K562 (cell line): ENCODE measurements around the gene ANTKMT. TPM values are rescaled to one million over a fixed set of nuclear protein-coding genes. Genes with fewer than 3 reads are reported as not detected.

Source experiments
- ATAC-seq: fragments of 200-7000 bp; cut with Tn5 transposase; 3 replicates; pipeline ENCODE4 v1.9.1; 2020; ENCODE audit warnings: moderate library complexity
- BruUV-seq: library from RNA; stranded (reverse); fragments of 400-500 nt; replicated peaks from 2 replicates; lab custom pipeline; 2021; lab: Mats Ljungman, UMichigan
- CTCF ChIA-PET: fragments of 300-600 bp; formaldehyde crosslinking; extraction: SDS; loops from one replicate; lab custom pipeline; 2021; ENCODE audit warnings: low intra/inter-chr PET ratio; lab: Yijun Ruan, JAX
- POLR2A ChIA-PET: fragments of 300-600, 350-650 bp; sonication (Branson Sonifier 250); formaldehyde crosslinking; extraction: SDS; loops from one replicate; lab custom pipeline; 2021; ENCODE audit warnings: antibody characterized with exemption, inconsistent platforms; lab: Yijun Ruan, JAX
- DNase-seq, 4 experiments: peaks; one replicate each; pipeline versions ENCODE4 v3.0.0 to v3.0.0-alpha.2; 2011 to 2018; ENCODE audit warnings: low spot score in 3 of 4, mixed read lengths in 3 of 4; ENCODE audit errors: extremely low read depth in 1 of 4
- FAIRE-seq: peaks from 2 replicates; lab custom pipeline; 2011; peaks lifted over from hg19 to GRCh38; lab: Jason Lieb, UNC
- H2AFZ ChIP-seq: 2 replicates; pipeline ENCODE4 v1.6.0; 2011; ENCODE audit warnings: low read depth, low read length, control low read depth, inconsistent platforms
- H3K27ac ChIP-seq: fragments of 200-600 bp; 3 replicates; pipeline ENCODE4 v1.8.0; 2011; ENCODE audit warnings: low read depth, mild to moderate bottlenecking, control low read depth, inconsistent platforms, low read length, moderate library complexity, mixed read lengths; ENCODE audit errors: extremely low read depth
- H3K27me3 ChIP-seq, 2 experiments: fragments of 300-600 bp in 1 of 2; 2 replicates in 1 of 2; 3 replicates in 1 of 2; pipeline versions ENCODE4 v1.6.0 to v1.8.0; 2011; ENCODE audit warnings: inconsistent platforms in 2 of 2, low read length in 2 of 2, mild to moderate bottlenecking in 1 of 2, mixed read lengths in 1 of 2, moderate library complexity in 1 of 2; ENCODE audit not compliant: control insufficient read depth in 2 of 2, insufficient read depth in 2 of 2
- H3K36me3 ChIP-seq: fragments of 300-600 bp; 3 replicates; pipeline ENCODE4 v1.8.0; 2011; ENCODE audit warnings: mild to moderate bottlenecking, low read length, inconsistent platforms; ENCODE audit not compliant: control insufficient read depth, insufficient read depth
- H3K4me1 ChIP-seq, 2 experiments: fragments of 200-600 bp in 1 of 2; replicated peaks in 1 of 2; 2 replicates in 1 of 2; 3 replicates in 1 of 2; pipeline versions ENCODE4 v1.5.1 to v1.8.0; 2011; ENCODE audit warnings: inconsistent platforms in 2 of 2, low read length in 2 of 2, mild to moderate bottlenecking in 1 of 2, mixed read lengths in 1 of 2, moderate library complexity in 1 of 2; ENCODE audit not compliant: control insufficient read depth in 2 of 2, insufficient read depth in 2 of 2
- H3K4me2 ChIP-seq: 2 replicates; pipeline ENCODE4 v1.6.1; 2011; ENCODE audit warnings: low read length, control low read depth, inconsistent platforms, mixed read lengths; ENCODE audit not compliant: insufficient read depth
- H3K4me3 ChIP-seq: fragments of 200-600 bp; sonication (generic), shearing (Covaris generic); 2 replicates; pipeline ENCODE4 v1.5.1; 2016; ENCODE audit warnings: control low read depth, inconsistent platforms
- H3K79me2 ChIP-seq: fragments of 200-600 bp; 3 replicates; pipeline ENCODE4 v1.8.0; 2011; ENCODE audit warnings: low read length, inconsistent platforms; ENCODE audit not compliant: control insufficient read depth, insufficient read depth
- H3K9ac ChIP-seq, 2 experiments: 2 replicates each; pipeline versions ENCODE4 v1.6.0 to v1.6.1; 2011; ENCODE audit warnings: low read depth in 2 of 2, low read length in 2 of 2, control low read depth in 1 of 2, inconsistent platforms in 1 of 2, mild to moderate bottlenecking in 1 of 2, mixed read lengths in 1 of 2; ENCODE audit not compliant: insufficient read depth in 1 of 2
- H3K9me1 ChIP-seq: one replicate; pipeline ENCODE4 v1.6.0; 2011; ENCODE audit warnings: inconsistent platforms, mild to moderate bottlenecking, low read length, moderate library complexity; ENCODE audit not compliant: control insufficient read depth, insufficient read depth
- H3K9me3 ChIP-seq: replicated peaks from 2 replicates; pipeline ENCODE4 v1.5.1; 2011; ENCODE audit warnings: low read depth, low read length, inconsistent platforms; ENCODE audit not compliant: control insufficient read depth, insufficient read depth
- H4K20me1 ChIP-seq: replicated peaks from 2 replicates; pipeline ENCODE4 v1.6.1; 2011; ENCODE audit warnings: low read length, inconsistent platforms, mixed read lengths; ENCODE audit not compliant: control insufficient read depth, insufficient read depth
- CREB1 ChIP-seq, 2 experiments: sonication (generic) in 1 of 2; formaldehyde crosslinking in 1 of 2; IDR thresholded peaks; 2 replicates each; pipeline versions ENCODE4 v1.6.1 to v1.8.0; 2012 to 2022; ENCODE audit warnings: inconsistent platforms in 1 of 2, mild to moderate bottlenecking in 1 of 2, missing genetic modification reagents in 1 of 2, moderate library complexity in 1 of 2
- HMG20A ChIP-seq: fragments of 450-650 bp; formaldehyde crosslinking; conservative IDR thresholded peaks from 2 replicates; pipeline ENCODE4 v1.4.0; 2020; ENCODE audit warnings: mild to moderate bottlenecking, mixed read lengths
- NFIC ChIP-seq: fragments of 450-650 bp; IDR thresholded peaks from 2 replicates; pipeline ENCODE4 v1.6.1; 2017; ENCODE audit warnings: mild to moderate bottlenecking, inconsistent platforms
- OTX1 ChIP-seq: fragments of 450-650 bp; formaldehyde crosslinking; IDR thresholded peaks from 2 replicates; pipeline ENCODE4 v1.4.0; 2022; ENCODE audit warnings: mild to moderate bottlenecking
- POLR2G ChIP-seq: fragments of 200-400 bp; formaldehyde crosslinking; IDR thresholded peaks from 2 replicates; pipeline ENCODE4 v1.6.1; 2017; ENCODE audit warnings: low read depth, mild to moderate bottlenecking, antibody characterized with exemption, low read length, moderate library complexity
- RBFOX2 ChIP-seq: fragments of 200-400 bp; formaldehyde crosslinking; IDR thresholded peaks from 2 replicates; pipeline ENCODE4 v1.6.1; 2017; ENCODE audit warnings: low read depth, mild to moderate bottlenecking, low read length, moderate library complexity
- SMAD3 ChIP-seq: fragments of 450-650 bp; formaldehyde crosslinking; conservative IDR thresholded peaks from 2 replicates; pipeline ENCODE4 v1.4.0; 2020; ENCODE audit warnings: mild to moderate bottlenecking
- ZNF217 ChIP-seq: sonication (generic); formaldehyde crosslinking; IDR thresholded peaks from 2 replicates; pipeline ENCODE4 v1.8.0; 2022; ENCODE audit warnings: mild to moderate bottlenecking, missing genetic modification reagents
- WGBS: fragments of 100-300 bp; shearing (Covaris generic); methylation state at CpG from one replicate; pipeline ENCODE4 v1.1.6; 2016; ENCODE audit warnings: low coverage, mixed read lengths; ENCODE audit not compliant: insufficient coverage; ENCODE audit errors: missing lambda C conversion rate; 5-methylcytosine and 5-hydroxymethylcytosine counted together
- in situ Hi-C: fragments of 300-500 bp; cut with MboI; formaldehyde crosslinking; loops from 4 replicates; pipeline ENCODE4 v1.15.0; 2018; ENCODE audit warnings: inconsistent platforms, mixed read lengths
- intact Hi-C: fragments of 100-400 bp; cut with micrococcal nuclease; formaldehyde crosslinking; loops from 2 replicates; pipeline ENCODE4 v1.14.2; 2022
- polyA plus RNA-seq, 8 experiments: library from polyadenylated mRNA; depleted of rRNA in 4 of 8; stranded (reverse) in 5 of 8; unstranded in 3 of 8; fragments of >200 nt; fragmentation: Nextera tagmentation in 2 of 8; fragmentation: Illumina TruSeq in 1 of 8; extraction: Ambion mirVana in 2 of 8; extraction: Trizol in 1 of 8; gene quantifications; 2 replicates each; pipeline versions ENCODE4 v1.2.1 to v1.2.3, GENCODE V29; 2011 to 2014; ENCODE audit warnings: inconsistent platforms in 1 of 8, missing spikeins in 1 of 8
- total RNA-seq, 7 experiments: library from RNA; depleted of rRNA in 6 of 7; stranded (reverse); fragments of >200 nt in 6 of 7; fragmentation: Illumina TruSeq in 2 of 7; extraction: Trizol in 2 of 7; gene quantifications; 2 replicates each; pipeline versions ENCODE4 v1.2.1 to v1.2.3, GENCODE V29; 2011 to 2021; ENCODE audit warnings: low replicate concordance in 1 of 7

Gene ANTKMT
- total and polyA plus RNA-seq, 9 of the 15 experiments (the other 6 are each of a cell fraction or from before 2014, with no cell fraction given), result 0.58 to 217 (median 19.1) TPM

- Histone ChIP-seq H3K4me1 (peaks cover 24 to 98% of the 10 kb centered on the region in 2 experiments), H3K9me3 (no peaks in the 10 kb centered on the region), H3K36me3 (peaks cover 60% of the 10 kb centered on the region), H2AFZ (no peak overlapping the region), H3K27me3 (no peaks in the 10 kb centered on the region), H3K79me2 (peaks cover 28% of the 10 kb centered on the region), H3K27ac (no peak overlapping the region), H3K4me2 (no peak overlapping the region), H3K9ac (peak overlapping the region in 1 of 2 experiments; percentile 52; a peak in 2 of 4 replicates), H4K20me1 (0 out of 2 replicates have a peak, but pooled peaks cover 4% of the 10 kb centered on the region), H3K9me1 (no peaks in the 10 kb centered on the region), H3K4me3 (no peak overlapping the region)
- no peak for DNase-seq
- no TSS peak for BruUV-seq
- TF ChIP-seq HMG20A (CRISPR knock-in tag) (no peak), SMAD3 (no peak), NFIC (peak; percentile 76), CREB1 (IDR thresholded peaks at IDR 0.05) (no peak), CREB1 (CRISPR knock-in tag; IDR thresholded peaks at IDR 0.05) (no peak), POLR2G (peak; percentile 26), OTX1 (CRISPR knock-in tag) (no peak), RBFOX2 (peak; percentile 39), ZNF217 (CRISPR knock-in tag) (no peak)
- FAIRE-seq, result no peak
- 90% methylated on average over 28 of the region's 40 CpGs for WGBS
- ATAC-seq, result no peak
- ChIA-PET CTCF (no interaction called here), POLR2A (interaction anchor here (1.1 kb wide), 1 partner anchor 83 kb away, joined by 3 read pairs; no protein-coding TSS in a partner anchor)
- in situ Hi-C loops (loop anchor here (10.0 kb wide), 1 partner anchor 277 kb away; the partner anchor contains the start of gene NME4), intact Hi-C loops (no loop called here)
Measured at GRCh38 chr16:671353-672131, 49.4 kb upstream of the ANTKMT start.
